GM23248 (cell line): ENCODE measurements around the gene ZNF543.

ENCODE experiments used
- EZH2 ChIP-seq: fragments of 200-600 bp; sonication (generic); IDR thresholded peaks from 2 replicates; pipeline ENCODE4 v1.6.1; 2018; ENCODE audit warnings: antibody characterized with exemption, mild to moderate bottlenecking; ENCODE audit not compliant: insufficient read depth, poor library complexity, severe bottlenecking
- EZH2phosphoT487 ChIP-seq: fragments of 200-600 bp; sonication (generic); IDR thresholded peaks from 2 replicates; pipeline ENCODE4 v1.6.1; 2018; ENCODE audit warnings: antibody characterized with exemption, moderate library complexity, mild to moderate bottlenecking, low read depth; ENCODE audit not compliant: insufficient read depth

DNA sequence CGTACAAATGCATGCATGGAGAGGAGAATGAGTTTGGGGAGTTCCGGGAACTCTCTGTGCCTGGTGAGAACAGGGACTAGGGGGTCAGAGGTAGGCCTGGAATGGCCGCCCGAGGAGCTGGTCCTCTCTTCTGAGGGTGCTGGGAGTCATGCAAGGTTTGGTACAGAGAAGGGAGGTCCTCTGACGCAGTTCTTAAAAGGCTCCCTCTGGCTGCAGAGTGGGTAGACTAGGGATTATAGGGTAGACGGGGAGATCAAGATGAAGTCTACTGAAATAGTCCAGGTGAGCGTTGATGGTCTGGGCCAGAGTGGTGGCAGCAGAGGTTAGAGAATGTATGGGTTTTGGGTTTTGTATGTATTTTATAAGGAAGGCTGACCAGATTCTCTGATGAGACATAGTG is 31.6 kb downstream of the ZNF543 start:
- no peak for TF ChIP-seq EZH2phosphoT487
- TF ChIP-seq EZH2 = no peak
